Measurements from ENCODE around the gene RRAGD.
A peak's percentile ranks its signal among the peaks of the same experiment; 100 is the strongest.

Gene RRAGD

DNA sequence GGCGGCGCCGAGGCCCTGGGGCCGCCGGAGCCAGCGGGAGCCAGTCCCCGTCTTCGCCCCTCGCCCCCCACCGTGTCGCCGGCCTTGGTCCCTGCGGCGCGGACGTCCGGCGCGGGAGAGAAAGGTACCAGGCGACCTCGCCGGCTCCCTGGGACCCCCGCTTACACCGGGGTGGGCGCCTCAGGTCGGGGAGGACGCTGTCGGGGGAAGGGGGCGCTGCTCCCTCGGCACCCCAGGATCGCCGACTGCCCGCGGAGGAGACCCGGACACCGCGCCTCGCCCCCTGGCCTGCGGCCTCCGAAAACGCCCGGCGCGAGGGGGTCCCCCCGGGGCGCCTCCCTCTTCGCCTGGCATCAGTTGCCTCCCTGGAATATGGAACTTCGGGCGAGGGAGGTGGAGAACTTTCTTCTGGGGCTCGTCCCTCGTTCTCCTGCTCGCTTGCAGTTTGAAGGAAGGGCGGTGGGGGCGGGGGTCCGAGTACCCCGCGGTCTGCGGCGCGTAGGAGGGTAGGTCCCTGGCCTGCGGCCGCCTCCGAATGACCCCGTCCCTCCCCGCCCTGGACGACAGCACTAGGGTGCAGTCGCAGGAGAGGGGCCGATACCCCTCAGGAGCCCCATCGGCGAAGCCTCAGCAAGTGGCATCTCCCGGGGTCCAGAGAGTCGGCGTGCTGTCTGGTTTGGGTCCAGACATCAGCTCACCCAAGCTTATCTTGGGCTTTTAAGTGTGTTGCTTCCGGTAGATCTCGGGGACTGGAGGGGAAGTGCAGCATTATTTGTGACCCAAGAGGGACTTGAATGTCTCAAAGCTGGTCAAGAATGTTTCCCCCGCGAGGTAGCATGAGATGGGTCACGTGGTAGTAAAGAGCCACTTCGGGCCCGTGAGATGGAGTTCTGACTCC is 21.4 kb upstream of the RRAGD start (continued):
- TF ChIP-seq ZNF544 (tag by site-specific recombination; IDR thresholded peaks at IDR 0.05) (no peak), HOXD13 (CRISPR knock-in tag; IDR thresholded peaks at IDR 0.05; ENCODE audit: borderline replicate concordance) (no peak), ZNF311 (tag by site-specific recombination; IDR thresholded peaks at IDR 0.05; ENCODE audit: borderline replicate concordance) (no peak), ZNF324 (tag by site-specific recombination; IDR thresholded peaks at IDR 0.05) (0 out of 2 replicates have a peak, but pooled peaks have one; percentile 16), ZNF140 (tag by site-specific recombination; IDR thresholded peaks at IDR 0.05) (no peak), ZNF501 (tag by site-specific recombination; IDR thresholded peaks at IDR 0.05) (no peak; the same call in 1 of the 2 replicates), IKZF3 (tag by site-specific recombination; IDR thresholded peaks at IDR 0.05) (no peak), ZNF18 (tag by site-specific recombination; IDR thresholded peaks at IDR 0.05) (no peak), ZXDB (tag by site-specific recombination; IDR thresholded peaks at IDR 0.05) (no peak; the same call in 1 of the 2 replicates), KLF8 (tag by site-specific recombination; IDR thresholded peaks at IDR 0.05) (no peak), ZFP3 (tag by site-specific recombination; IDR thresholded peaks at IDR 0.05; ENCODE audit: low read depth) (no peak), ZIC2 (tag by site-specific recombination; IDR thresholded peaks at IDR 0.05) (peak; percentile 87), ZNF701 (tag by site-specific recombination; IDR thresholded peaks at IDR 0.05) (no peak), ZNF398 (tag by site-specific recombination; IDR thresholded peaks at IDR 0.05) (0 out of 2 replicates have a peak, but pooled peaks have one; percentile 22), TCF7L2 (IDR thresholded peaks at IDR 0.05; ENCODE audit: borderline replicate concordance, low read depth, low read length) (no peak), YY1 (tag by site-specific recombination; IDR thresholded peaks at IDR 0.05) (no peak), PRDM2 (tag by site-specific recombination; IDR thresholded peaks at IDR 0.05; ENCODE audit: borderline replicate concordance) (no peak), ZNF37A (tag by site-specific recombination; IDR thresholded peaks at IDR 0.05) (no peak), ZNF623 (tag by site-specific recombination; IDR thresholded peaks at IDR 0.05) (no peak), ZBTB17 (tag by site-specific recombination; IDR thresholded peaks at IDR 0.05) (peak; percentile 55), ZNF624 (tag by site-specific recombination; IDR thresholded peaks at IDR 0.05) (no peak), PBX3 (CRISPR knock-in tag; IDR thresholded peaks at IDR 0.05) (no peak), ZNF529 (tag by site-specific recombination; IDR thresholded peaks at IDR 0.05; ENCODE audit: insufficient replicate concordance) (no peak), ZNF785 (tag by site-specific recombination; IDR thresholded peaks at IDR 0.05) (no peak), ZNF362 (tag by site-specific recombination; IDR thresholded peaks at IDR 0.05) (no peak)
- TF ChIP-seq, protein P1, sequence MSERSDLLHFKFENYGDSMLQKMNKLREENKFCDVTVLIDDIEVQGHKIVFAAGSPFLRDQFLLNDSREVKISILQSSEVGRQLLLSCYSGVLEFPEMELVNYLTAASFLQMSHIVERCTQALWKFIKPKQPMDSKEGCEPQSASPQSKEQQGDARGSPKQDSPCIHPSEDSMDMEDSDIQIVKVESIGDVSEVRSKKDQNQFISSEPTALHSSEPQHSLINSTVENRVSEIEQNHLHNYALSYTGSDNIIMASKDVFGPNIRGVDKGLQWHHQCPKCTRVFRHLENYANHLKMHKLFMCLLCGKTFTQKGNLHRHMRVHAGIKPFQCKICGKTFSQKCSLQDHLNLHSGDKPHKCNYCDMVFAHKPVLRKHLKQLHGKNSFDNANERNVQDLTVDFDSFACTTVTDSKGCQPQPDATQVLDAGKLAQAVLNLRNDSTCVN (tag by site-specific recombination; optimal IDR thresholded peaks at IDR 0.05): peak; percentile 58
